ENCODE measurements around the gene FUBP3.

FUBP3 gene, protein sequence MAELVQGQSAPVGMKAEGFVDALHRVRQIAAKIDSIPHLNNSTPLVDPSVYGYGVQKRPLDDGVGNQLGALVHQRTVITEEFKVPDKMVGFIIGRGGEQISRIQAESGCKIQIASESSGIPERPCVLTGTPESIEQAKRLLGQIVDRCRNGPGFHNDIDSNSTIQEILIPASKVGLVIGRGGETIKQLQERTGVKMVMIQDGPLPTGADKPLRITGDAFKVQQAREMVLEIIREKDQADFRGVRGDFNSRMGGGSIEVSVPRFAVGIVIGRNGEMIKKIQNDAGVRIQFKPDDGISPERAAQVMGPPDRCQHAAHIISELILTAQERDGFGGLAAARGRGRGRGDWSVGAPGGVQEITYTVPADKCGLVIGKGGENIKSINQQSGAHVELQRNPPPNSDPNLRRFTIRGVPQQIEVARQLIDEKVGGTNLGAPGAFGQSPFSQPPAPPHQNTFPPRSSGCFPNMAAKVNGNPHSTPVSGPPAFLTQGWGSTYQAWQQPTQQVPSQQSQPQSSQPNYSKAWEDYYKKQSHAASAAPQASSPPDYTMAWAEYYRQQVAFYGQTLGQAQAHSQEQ

DNA sequence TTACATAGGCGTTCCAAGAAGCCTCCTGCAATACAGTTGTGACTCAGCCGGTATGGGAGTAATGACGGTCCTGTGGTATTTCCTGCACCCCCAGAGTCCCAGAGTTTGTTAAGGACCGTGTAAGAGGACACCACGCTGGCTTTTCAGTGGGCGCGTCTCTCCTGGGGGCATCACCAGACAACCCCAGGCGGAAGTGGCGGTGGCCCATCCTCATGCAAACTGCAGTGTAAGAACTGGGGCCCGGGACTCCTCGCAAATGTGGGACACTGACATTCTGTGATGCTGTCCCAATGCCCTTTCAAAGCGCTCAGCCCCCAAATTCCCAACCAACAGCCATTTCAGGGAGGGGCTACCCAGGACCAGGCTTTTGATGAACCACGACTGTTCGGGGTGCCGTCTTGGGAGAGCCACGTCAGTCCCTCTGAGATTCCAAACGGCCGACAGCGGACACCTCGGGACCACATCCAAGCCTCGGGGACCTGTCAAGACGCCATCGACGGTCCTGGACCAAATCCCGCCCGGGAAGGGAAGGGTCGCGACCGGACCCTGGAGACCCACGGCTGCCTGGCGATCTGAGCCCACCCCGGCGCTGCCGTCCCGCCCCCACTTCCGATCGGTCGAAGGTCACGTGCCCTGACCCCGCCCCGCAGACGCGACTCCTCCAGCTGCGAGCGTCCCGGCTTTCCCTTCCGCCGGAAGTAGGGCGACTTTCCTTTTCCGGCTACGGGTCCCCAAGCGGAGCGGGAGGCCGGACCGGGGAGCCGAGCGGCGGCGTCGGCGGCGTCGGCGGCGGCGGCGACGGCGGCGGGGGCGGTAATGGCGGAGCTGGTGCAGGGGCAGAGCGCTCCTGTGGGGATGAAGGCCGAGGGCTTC lies at the start of gene FUBP3:
Gene FUBP3 (plus strand): TSS at position 713 of the 873 bp plus-strand sequence. CDS start 104 bp downstream, at position 817.
- DNase-seq = peak; percentile 44

DNA sequence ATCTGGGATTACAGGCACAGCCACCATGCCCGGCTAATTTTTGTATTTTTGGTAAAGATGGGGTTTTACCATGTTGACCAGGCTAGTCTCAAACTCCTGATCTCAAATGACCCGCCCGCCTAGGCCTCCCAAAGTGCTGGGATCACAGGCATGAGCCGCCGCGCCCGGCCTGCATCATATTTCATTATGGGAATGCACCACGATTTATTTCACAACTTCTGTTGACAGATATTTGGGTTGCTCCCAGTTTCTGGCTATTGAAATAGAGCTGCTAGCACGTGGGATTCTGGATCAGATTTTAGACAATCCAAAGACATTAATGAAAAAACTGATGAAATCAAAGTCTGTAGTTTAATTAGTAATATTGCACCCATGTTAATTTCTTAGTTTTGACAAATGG lies 48.4 kb upstream of the FUBP3 start:
- DNase-seq = peak; percentile 8

GRCh38 chr9:130531670-130532069 lies 47.7 kb upstream of the FUBP3 start:
- no peak for DNase-seq

- DNase-seq = no peak
These were observed 46.8 kb upstream of the FUBP3 start for GRCh38 chr9:130532426-130533080.

- DNase-seq = no peak
These were observed 43.4 kb upstream of the FUBP3 start for GRCh38 chr9:130535818-130536521.

DNA sequence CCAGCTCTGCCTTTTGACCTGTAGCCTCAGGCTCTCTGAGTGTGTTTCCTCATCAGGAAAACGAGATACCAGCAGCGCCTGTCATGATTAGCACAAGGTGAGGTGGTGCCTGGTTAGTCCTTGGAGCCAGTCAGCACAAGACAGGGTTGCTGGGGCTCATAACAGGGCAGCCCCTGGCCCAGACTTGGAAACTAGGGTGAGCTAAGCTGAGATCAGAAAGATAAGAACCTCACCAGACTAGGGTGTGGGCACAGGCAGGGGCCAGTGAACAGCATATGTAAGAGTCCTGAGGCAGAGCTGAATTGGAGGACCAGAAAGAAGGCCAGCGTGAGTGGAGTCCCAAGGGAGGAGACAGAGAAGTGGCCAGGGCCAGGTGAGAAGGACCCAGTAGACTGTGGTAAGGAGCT lies 42.7 kb upstream of the FUBP3 start:
- DNase-seq = no peak

DNA sequence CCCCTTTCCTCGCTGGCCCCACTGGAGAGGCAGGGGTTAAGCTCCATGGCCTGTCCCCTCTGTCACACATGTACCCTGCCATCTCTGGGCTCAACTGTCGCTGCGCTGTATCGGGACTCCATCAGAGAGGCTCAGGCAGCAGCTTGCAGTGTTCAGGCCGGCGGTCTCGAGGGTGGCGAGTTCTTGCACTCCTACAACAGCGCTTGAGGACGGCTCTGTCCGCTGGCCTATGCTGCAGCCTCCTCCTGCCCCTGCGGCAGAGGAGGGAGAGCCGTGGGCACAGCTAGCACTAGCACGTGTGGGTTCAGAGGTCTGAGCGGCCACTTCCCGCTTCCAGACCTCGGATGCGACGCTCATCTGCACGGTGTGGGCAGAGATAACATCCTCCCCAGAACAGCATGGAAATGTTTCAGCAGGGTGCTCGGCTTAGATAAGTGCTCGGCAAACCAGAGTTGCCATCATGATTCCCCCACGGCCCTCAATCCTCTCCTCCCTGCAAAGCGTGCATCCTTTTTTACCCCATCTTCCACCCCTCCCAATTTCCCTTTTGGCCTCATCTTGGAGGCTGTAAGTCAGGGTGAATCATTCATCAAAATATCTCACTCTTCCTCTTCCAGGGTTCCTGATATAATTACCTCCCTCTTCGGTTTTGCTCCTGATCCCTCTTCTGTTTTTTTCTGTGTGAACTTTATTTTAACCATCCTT lies 41.9 kb upstream of the FUBP3 start:
- DNase-seq = no peak

GRCh38 chr9:130539420-130540223 lies 39.8 kb upstream of the FUBP3 start:
- peak; percentile 59 for DNase-seq

DNA sequence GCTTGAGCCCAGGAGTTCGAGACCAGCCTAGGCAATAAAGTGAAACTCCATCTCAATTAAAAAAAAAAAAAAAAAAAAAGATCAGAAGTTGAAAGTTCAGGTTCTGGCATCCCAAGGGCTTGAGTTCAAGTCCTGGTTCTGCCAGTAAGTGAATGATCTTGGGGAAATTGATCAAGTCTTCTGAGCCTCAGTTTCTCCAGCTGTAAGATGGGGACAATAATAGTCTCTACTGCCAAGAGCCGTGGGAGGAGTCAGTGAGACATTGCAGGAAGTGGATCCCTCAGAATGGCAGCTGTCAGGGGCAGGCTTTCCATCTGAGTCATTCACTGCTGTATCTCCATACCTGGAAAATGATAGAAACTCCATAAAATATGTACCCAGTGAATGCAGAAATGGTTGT lies 37.8 kb upstream of the FUBP3 start:
- DNase-seq = no peak

GRCh38 chr9:130542038-130542437 lies 37.3 kb upstream of the FUBP3 start:
- no peak for DNase-seq

- DNase-seq = no peak
These were observed 36.7 kb upstream of the FUBP3 start for GRCh38 chr9:130542457-130543228.

GRCh38 chr9:130543368-130543767 lies 36.0 kb upstream of the FUBP3 start:
- no peak for DNase-seq

- DNase-seq = no peak
These were observed 35.5 kb upstream of the FUBP3 start for GRCh38 chr9:130543859-130544258.

DNA sequence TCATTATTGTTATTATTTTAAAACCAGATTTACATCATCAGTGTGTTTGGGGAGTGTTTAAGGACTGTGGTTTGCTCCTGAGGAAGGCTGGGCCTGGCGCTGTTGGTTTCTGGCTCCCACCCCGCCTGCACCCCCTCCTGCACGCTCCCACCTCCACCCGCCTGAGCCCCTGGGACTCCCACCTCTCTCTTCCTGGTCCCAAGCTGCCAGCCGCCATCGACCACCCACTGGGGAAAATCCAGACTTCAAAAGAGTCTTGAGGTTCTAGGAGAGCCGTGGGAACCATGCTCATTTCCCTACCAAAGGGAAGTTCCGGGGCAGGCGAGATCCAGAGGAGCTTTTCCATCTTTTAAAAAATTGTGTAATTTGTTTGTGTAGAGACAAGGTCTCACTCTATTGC lies 35.0 kb upstream of the FUBP3 start:
- DNase-seq = no peak

DNA sequence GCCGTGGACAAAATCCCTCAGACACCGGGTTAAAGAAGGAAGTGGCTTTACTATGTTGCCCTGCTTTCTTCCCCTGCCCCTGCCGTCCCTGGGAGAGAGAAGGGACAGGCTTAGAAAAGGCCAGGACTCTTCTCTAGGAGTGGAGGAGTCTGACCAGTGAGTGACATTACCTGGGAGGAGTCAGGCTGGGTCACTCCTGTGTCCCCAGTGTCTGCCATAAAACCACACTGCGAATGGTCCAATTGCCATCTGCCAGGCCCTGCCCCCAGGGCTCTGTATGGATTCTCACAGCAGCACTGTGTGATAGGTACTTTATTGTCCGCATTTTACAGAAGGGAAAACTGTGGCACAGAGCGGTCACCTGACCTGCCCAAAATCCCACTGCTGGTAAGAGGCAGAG lies 31.3 kb upstream of the FUBP3 start:
- DNase-seq = no peak

- no peak for DNase-seq
These were observed 30.2 kb upstream of the FUBP3 start for GRCh38 chr9:130549093-130549735.

GRCh38 chr9:130554606-130555005 lies 24.8 kb upstream of the FUBP3 start:
- no peak for DNase-seq

DNA sequence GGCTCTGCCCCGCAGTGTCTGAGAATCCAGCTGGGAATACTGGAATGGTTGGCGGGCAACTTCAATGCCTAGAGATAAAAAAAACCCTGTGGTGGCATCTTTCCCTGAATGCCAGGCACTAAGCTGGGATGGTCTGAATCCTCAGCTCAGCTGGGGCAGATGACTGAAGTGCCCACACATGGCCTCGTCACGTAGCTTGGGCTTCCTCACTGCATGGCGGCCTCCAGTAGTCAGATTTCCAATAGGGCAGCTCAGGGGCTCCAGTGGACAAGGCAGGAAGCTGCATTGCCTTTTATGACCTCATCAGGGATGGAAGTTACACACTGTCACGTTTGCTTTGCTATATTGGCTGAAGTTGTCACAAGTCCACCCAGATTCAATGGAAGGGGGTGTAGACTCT lies 24.3 kb upstream of the FUBP3 start:
- no peak for DNase-seq

DNA sequence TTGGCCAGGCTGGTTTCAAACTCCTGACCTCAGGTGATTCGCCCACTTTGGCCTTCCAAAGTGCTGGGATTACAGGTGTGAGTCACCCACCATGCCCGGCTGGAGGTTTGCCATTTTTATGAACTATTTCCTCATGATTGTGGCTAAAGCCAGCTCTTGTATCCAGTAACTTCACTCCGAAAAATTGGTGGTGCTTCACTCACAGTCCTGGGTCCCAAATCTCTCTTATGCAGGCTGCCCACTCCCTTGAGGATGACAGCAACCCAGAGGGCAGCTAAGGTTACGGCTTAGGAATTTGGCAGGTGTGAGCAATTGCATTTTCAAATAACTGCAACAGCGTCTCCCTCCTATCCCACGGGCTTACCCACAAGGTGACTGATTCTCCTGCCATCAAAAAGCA lies 23.4 kb upstream of the FUBP3 start:
- DNase-seq = no peak

All from NCI-H446 treated with DMSO at 0.1 percent for 48 hours (cell line).